ENCODE data around the gene PCLO.

Gene PCLO

DNA sequence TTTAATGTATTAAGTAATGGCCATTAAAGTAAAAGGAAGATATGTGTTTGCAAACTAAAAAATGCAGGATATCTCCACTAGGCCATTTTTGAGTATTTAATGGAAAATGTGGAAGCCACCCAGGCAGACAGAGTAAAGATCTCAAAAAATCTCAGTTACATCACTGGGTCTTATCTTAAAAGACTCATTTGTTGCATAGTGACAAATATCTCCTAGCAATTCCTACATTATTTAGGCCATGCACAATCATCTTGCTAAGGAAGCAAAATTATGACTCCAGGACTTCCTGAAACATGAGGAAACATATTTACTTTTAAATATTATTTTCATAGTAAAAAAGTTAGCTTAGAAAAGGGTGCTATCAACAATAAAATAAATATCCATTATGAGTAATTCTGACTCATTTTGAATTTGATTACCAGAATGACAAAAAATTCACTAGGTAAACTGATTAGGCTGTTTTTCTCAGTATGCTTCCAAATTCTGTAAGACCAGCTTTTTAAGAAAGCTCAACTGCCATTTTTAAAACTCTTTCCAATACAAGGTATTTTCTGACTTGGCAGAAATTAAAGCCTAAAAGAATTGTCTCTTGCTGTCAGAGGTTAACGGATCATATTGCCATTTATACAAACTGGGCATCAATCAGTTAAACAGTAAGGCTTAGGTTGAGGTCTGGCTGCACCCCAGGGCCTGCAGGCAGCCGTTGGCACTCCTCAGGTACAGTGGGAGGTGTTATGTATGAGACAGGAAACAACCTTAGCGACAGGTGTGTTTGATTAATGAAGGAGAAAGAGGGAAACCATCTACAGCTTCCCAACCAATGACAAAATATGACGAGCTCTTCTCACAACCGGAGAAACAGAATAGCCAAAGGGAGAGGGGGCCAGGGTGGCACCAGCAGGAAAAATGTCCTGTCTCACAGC, 31.8 kb downstream of the PCLO start:
- TF ChIP-seq TAF1 (IDR thresholded peaks at IDR 0.05; ENCODE audit: borderline replicate concordance, low read depth, low read length) (no peak), POLR2AphosphoS5 (IDR thresholded peaks at IDR 0.05; ENCODE audit: low read depth, low read length) (no peak), POLR2A (IDR thresholded peaks at IDR 0.05; ENCODE audit: low read depth, low read length) (no peak)
- FAIRE-seq: no peak
- no peak for DNase-seq (ENCODE audit: insufficient read length)

DNA sequence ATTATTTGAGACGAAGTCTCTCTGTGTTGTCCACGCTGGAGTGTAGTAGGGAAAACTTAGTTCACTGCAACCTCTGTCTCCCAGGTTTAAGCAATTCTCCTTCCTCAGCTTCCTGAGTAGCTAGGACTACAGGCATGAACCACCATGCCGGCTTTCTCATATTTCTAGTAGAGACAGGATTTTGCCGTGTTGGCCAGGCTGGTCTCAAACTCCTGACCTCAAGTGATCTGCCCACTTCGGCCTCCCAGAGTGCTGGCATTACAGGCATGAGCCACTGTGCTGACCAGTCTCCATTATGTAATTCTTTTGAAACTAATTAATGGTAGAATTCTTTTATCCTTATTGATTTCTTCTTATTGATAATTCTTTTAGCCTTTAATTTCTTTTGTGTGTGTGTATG, 32.5 kb downstream of the PCLO start:
- DNase-seq (ENCODE audit: insufficient read length): no peak
- TF ChIP-seq POLR2AphosphoS5 (IDR thresholded peaks at IDR 0.05; ENCODE audit: low read depth, low read length): no peak
- TF ChIP-seq TAF1 (IDR thresholded peaks at IDR 0.05; ENCODE audit: borderline replicate concordance, low read depth, low read length): no peak
- no peak for TF ChIP-seq POLR2A (IDR thresholded peaks at IDR 0.05; ENCODE audit: low read depth, low read length)
- no peak for FAIRE-seq

DNA sequence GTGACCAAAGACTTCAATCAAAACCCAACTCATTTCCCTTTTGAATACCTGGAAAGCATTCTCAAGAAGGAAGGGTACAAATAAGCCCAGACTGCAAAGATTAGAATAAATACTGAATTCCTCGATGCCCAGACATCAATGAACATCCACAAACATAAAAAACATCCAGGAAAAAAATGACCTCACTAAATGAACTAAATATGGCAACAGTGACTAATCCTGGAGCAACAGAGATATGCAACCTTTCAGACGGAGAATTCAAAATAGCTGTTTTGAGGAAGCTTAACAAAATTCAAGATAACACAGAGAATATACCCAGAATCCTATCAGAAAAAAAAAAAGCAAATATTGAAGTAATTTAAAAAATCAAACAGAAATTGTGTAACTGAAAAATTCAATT, 43.2 kb downstream of the PCLO start:
- no peak for DNase-seq (ENCODE audit: insufficient read length)
- TF ChIP-seq POLR2A (IDR thresholded peaks at IDR 0.05; ENCODE audit: low read depth, low read length) (no peak), TAF1 (IDR thresholded peaks at IDR 0.05; ENCODE audit: borderline replicate concordance, low read depth, low read length) (no peak), POLR2AphosphoS5 (IDR thresholded peaks at IDR 0.05; ENCODE audit: low read depth, low read length) (no peak)
- FAIRE-seq: no peak

DNA sequence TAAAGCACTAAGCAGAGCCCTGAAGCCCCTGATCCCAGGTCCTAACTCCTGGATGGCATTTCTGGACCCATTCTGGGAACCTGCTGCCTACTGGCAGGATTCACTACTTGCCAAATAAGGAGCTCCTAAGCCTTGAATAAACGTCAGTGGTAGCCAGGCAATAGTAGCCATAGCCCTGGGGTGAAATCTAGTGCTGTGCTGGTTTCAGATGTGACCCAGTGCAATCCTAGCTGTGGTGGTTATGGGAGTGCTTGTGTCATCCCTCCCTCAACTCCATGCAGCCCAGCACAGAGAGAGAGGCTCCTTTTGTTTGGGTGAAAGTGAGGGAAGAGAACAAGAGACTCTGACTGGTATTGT, 43.7 kb downstream of the PCLO start:
- no peak for FAIRE-seq
- TF ChIP-seq POLR2A (IDR thresholded peaks at IDR 0.05; ENCODE audit: low read depth, low read length) (no peak), POLR2AphosphoS5 (IDR thresholded peaks at IDR 0.05; ENCODE audit: low read depth, low read length) (no peak), TAF1 (IDR thresholded peaks at IDR 0.05; ENCODE audit: borderline replicate concordance, low read depth, low read length) (no peak)
- no peak for DNase-seq (ENCODE audit: insufficient read length)

DNA sequence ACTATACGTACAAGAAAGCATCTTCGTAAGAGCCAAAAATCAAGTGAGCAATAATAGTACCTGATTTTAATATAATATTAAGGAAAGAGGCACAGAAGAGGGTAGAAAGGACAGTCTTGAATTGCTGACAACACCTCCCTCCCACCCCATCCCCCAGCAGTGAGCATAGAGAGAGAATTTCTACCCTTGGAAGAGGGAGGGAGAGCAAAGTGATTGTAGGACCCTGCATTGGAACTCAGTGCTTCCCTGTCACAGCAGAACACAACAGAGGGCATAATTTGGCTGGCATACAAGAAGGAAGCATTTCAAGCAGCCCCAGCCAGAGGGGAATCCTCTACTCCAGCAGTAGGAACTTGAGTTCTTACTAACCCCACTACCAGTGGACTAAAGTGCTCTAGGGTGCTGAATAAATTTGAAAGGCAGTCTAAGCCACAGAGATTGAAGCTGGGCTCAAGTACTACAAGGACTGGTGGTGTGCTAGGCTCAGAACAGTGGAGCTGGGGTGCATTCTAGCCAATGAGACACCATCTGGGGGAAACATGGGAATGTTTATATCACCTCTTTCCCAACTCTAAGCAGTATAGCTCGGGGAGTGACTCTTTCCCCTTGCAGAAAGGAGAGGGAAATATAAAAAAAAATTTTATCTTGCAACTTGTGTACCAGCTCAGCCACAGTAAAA, 44.2 kb downstream of the PCLO start:
- no peak for DNase-seq (ENCODE audit: insufficient read length)
- no peak for TF ChIP-seq POLR2A (IDR thresholded peaks at IDR 0.05; ENCODE audit: low read depth, low read length)
- TF ChIP-seq POLR2AphosphoS5 (IDR thresholded peaks at IDR 0.05; ENCODE audit: low read depth, low read length): no peak
- no peak for TF ChIP-seq TAF1 (IDR thresholded peaks at IDR 0.05; ENCODE audit: borderline replicate concordance, low read depth, low read length)
- FAIRE-seq: no peak

DNA sequence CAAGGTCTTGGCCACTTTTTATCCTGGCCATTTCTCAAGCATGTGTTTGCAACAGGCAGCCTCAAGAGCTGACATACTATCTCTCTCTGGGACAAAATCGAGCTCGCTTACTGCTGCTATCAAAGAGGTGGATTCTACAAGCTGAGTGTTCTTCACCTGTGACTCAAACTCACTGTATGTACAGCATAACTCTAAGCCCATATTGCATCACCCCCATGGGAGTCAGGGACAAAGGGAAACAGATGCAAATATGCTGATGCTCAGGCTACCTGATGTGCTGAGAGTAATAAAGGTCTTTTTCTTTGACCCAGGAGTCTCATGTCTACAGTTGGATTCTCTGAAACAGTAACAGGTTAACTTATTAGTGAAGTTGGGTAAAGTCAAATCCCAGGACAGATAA, 45.2 kb downstream of the PCLO start:
- TF ChIP-seq POLR2A (IDR thresholded peaks at IDR 0.05; ENCODE audit: low read depth, low read length): no peak
- TF ChIP-seq POLR2AphosphoS5 (IDR thresholded peaks at IDR 0.05; ENCODE audit: low read depth, low read length): no peak
- TF ChIP-seq TAF1 (IDR thresholded peaks at IDR 0.05; ENCODE audit: borderline replicate concordance, low read depth, low read length): no peak
- no peak for FAIRE-seq
- no peak for DNase-seq (ENCODE audit: insufficient read length)

DNA sequence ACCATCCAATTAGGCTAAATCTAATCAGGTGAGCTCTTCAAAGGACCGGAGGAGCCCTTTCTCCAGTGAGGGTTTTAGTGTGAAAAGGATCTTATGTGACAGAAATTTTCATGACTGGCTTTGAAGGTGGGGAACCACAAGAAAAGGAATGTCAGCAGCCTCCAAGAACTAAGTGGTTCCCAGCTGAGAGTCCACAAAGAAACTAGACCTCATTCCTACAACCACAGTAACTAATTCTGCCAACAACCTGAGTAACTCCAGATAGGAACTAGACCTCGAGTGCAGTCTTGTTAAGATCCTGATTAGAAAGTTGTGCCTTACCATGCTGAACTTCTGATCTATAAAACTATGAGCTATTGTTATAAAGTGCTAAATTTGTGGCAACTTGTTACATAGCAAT, 51.3 kb downstream of the PCLO start:
- no peak for TF ChIP-seq POLR2A (IDR thresholded peaks at IDR 0.05; ENCODE audit: low read depth, low read length)
- TF ChIP-seq TAF1 (IDR thresholded peaks at IDR 0.05; ENCODE audit: borderline replicate concordance, low read depth, low read length): no peak
- no peak for TF ChIP-seq POLR2AphosphoS5 (IDR thresholded peaks at IDR 0.05; ENCODE audit: low read depth, low read length)
- FAIRE-seq: no peak
- DNase-seq (ENCODE audit: insufficient read length): no peak

DNA sequence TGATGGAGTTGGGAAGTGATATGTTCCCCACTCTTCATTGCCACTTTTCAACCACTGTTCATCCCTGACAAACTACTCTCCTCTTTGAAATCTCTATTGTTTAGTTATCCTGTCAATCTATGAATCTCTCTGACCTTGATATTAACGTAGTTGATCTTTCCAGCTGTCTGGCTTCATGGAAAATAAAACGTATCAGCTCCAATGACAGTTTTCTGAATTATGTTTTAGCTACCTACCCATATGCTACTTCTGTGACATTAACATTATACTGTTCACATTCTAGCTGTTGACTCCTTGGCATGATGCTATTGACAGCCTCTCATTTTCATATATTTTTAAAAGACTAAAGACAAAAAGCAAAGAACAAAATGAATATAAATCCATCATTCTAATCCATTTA, 53.3 kb downstream of the PCLO start:
- DNase-seq (ENCODE audit: insufficient read length) (no peak), FAIRE-seq (no peak)
- no peak for TF ChIP-seq POLR2A (IDR thresholded peaks at IDR 0.05; ENCODE audit: low read depth, low read length)

DNA sequence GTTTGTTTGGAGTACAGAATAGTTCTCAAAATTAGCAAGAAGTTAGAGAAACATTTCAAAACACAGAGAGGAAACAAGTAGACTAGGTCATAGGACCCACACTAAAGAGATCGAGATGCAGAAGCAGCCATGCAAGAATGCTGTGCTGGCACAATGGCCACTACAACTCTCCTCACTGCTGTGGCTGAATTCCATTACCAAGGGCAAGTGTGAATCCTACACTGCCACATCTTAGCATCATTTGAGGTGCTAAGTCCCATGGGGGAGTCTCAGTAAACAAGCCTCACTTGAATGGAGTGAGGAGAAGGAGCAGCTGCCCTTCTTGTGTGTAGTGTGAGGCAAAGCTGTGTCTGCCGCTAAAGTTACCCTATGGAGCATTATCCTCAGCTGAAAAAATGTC, 56.7 kb downstream of the PCLO start:
- FAIRE-seq: no peak
- DNase-seq (ENCODE audit: insufficient read length): no peak
- TF ChIP-seq TAF1 (IDR thresholded peaks at IDR 0.05; ENCODE audit: borderline replicate concordance, low read depth, low read length): no peak
- no peak for TF ChIP-seq POLR2AphosphoS5 (IDR thresholded peaks at IDR 0.05; ENCODE audit: low read depth, low read length)
- no peak for TF ChIP-seq POLR2A (IDR thresholded peaks at IDR 0.05; ENCODE audit: low read depth, low read length)

DNA sequence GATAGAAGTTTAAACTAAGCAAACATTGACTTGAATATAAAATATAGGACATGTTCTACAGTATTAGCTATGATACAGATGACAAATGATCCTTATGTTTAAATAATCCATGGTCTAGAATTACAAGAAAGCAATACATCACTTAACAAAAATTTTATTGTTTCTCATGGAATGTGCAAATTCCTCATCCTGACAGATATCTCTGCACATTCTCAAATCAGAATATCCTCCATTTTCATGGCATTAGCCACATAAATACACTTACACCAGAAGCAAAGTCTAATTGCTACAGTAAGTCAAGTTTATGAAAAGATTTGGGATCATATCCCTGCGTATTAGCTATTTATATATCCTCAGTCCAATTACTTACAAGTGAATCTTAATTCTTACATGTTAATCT, 57.6 kb downstream of the PCLO start:
- TF ChIP-seq TAF1 (IDR thresholded peaks at IDR 0.05; ENCODE audit: borderline replicate concordance, low read depth, low read length) (no peak), POLR2A (IDR thresholded peaks at IDR 0.05; ENCODE audit: low read depth, low read length) (no peak), POLR2AphosphoS5 (IDR thresholded peaks at IDR 0.05; ENCODE audit: low read depth, low read length) (no peak)
- DNase-seq (ENCODE audit: insufficient read length) (no peak), FAIRE-seq (no peak)

DNA sequence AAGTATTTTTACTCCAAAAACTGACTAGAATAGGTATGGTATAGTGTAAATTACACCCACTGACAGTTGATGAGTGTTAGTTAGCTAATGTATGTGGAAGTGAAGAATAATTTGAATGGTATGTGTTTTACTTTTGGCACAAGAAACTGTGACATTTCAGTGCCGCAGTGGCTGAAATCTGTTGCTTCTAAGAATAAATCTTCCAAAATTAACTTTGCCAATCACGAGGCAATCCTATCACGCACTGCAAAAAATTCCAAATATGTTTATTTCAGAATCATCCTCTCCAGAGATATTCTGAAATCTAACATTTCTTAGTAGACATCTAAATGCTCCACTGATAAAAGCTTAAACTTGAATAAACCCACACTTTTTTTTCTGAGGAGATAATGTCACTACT, 61.2 kb downstream of the PCLO start:
- FAIRE-seq (no peak), DNase-seq (ENCODE audit: insufficient read length) (no peak)
- TF ChIP-seq POLR2AphosphoS5 (IDR thresholded peaks at IDR 0.05; ENCODE audit: low read depth, low read length) (no peak), POLR2A (IDR thresholded peaks at IDR 0.05; ENCODE audit: low read depth, low read length) (no peak), TAF1 (IDR thresholded peaks at IDR 0.05; ENCODE audit: borderline replicate concordance, low read depth, low read length) (no peak)

DNA sequence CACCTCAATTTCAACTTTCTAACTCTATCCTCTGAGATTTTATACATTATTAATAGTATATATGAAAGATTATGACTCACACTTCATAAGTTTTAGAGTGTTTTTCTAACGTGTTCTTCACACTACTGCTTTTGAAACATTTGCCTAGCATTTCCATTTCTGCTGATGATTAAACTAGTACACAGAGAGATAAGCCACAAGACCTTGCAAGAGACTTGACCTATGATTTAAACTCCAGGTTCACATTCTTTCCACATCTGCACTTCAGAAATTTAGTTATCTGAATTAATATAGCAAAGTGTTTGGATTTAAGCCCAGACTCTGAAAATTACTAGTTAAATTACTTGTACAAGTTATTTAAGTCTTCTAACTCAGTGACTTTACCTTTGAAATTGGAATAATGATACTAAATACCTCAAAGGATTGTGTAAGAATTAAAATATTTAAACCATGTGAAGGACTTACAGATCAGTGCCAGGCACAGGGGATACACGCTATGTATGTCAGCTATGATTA, 66.6 kb downstream of the PCLO start:
- FAIRE-seq (no peak), DNase-seq (ENCODE audit: insufficient read length) (no peak)
- TF ChIP-seq POLR2AphosphoS5 (IDR thresholded peaks at IDR 0.05; ENCODE audit: low read depth, low read length) (no peak), TAF1 (IDR thresholded peaks at IDR 0.05; ENCODE audit: borderline replicate concordance, low read depth, low read length) (no peak), POLR2A (IDR thresholded peaks at IDR 0.05; ENCODE audit: low read depth, low read length) (no peak)
